Progenitor cell of endocrine pancreas (in vitro differentiated cells): ENCODE results near the gene CDKN1A. TPM values are rescaled to one million over a fixed set of nuclear protein-coding genes. Genes with fewer than 3 reads are reported as not detected.

Experiments
- DNase-seq: peaks from one replicate; pipeline ENCODE4 v3.0.0; 2021; ENCODE audit warnings: low spot score; ENCODE audit not compliant: unreplicated experiment
- H3K27ac Mint-ChIP-seq: 2 replicates; pipeline ENCODE4 v1.8.0; 2021; ENCODE audit warnings: mild to moderate bottlenecking, moderate library complexity, mixed read lengths
- H3K27me3 Mint-ChIP-seq: 2 replicates; pipeline ENCODE4 v1.8.0; 2021; ENCODE audit warnings: mixed read lengths
- H3K36me3 Mint-ChIP-seq: 2 replicates; pipeline ENCODE4 v1.8.0; 2022; ENCODE audit warnings: mixed read lengths; ENCODE audit not compliant: insufficient read depth
- H3K4me1 Mint-ChIP-seq: 2 replicates; pipeline ENCODE4 v1.8.0; 2021; ENCODE audit warnings: low read depth, mixed read lengths
- H3K4me3 Mint-ChIP-seq: 2 replicates; pipeline ENCODE4 v1.8.0; 2021; ENCODE audit warnings: low read depth, mild to moderate bottlenecking, moderate library complexity, mixed read lengths
- H3K9me3 Mint-ChIP-seq: 2 replicates; pipeline ENCODE4 v1.8.0; 2021; ENCODE audit warnings: low read depth, mixed read lengths
- CTCF ChIP-seq: fragments of 200-600 bp; sonication (generic); IDR thresholded peaks from one replicate; pipeline ENCODE4 v1.5.0; 2021; ENCODE audit warnings: antibody characterized with exemption, mild to moderate bottlenecking; ENCODE audit not compliant: unreplicated experiment
- total RNA-seq: library from RNA; stranded (reverse); gene quantifications from 2 replicates; pipeline ENCODE4 v1.2.1, GENCODE V29; 2021

Gene CDKN1A
- total RNA-seq, 1 donor from 2014 or later, result 12.4 TPM

- Mint-ChIP-seq H3K4me1 (no peaks in the 10 kb centered on the region), H3K4me3 (no peak overlapping the region), H3K27ac (no peak overlapping the region), H3K27me3 (peaks cover 35% of the 10 kb centered on the region), H3K9me3 (peaks cover 3% of the 10 kb centered on the region), H3K36me3 (no peaks in the 10 kb centered on the region)
- TF ChIP-seq CTCF, result no peak
- no peak for DNase-seq
Observed at GRCh38 chr6:36700071-36700812, 21.7 kb downstream of the CDKN1A start.

- no peak overlapping the region for H3K4me3 Mint-ChIP-seq
- H3K27ac Mint-ChIP-seq, result no peak overlapping the region
- TF ChIP-seq CTCF, result no peak
- H3K9me3 Mint-ChIP-seq, result peaks cover 3% of the 10 kb centered on the region
- H3K36me3 Mint-ChIP-seq, result no peaks in the 10 kb centered on the region
- H3K27me3 Mint-ChIP-seq, result peaks cover 33% of the 10 kb centered on the region
- no peaks in the 10 kb centered on the region for H3K4me1 Mint-ChIP-seq
- no peak for DNase-seq
Observed at GRCh38 chr6:36700831-36701230, 22.3 kb downstream of the CDKN1A start.

GRCh38 chr6:36701401-36701991, 23.0 kb downstream of the CDKN1A start:
- DNase-seq, result no peak

GRCh38 chr6:36702656-36703055, 24.1 kb downstream of the CDKN1A start:
- Mint-ChIP-seq H3K27ac (no peak overlapping the region), H3K9me3 (no peaks in the 10 kb centered on the region), H3K4me3 (no peak overlapping the region), H3K36me3 (no peaks in the 10 kb centered on the region), H3K27me3 (peaks cover 26% of the 10 kb centered on the region), H3K4me1 (no peaks in the 10 kb centered on the region)
- no peak for TF ChIP-seq CTCF
- DNase-seq, result no peak

More at GRCh38 chr6:36701401-36701991, 23.0 kb downstream of the CDKN1A start:
- no peak overlapping the region for H3K27ac Mint-ChIP-seq
- H3K4me3 Mint-ChIP-seq, result no peak overlapping the region
- no peaks in the 10 kb centered on the region for H3K36me3 Mint-ChIP-seq
- H3K4me1 Mint-ChIP-seq, result no peaks in the 10 kb centered on the region
- peaks cover 3% of the 10 kb centered on the region for H3K9me3 Mint-ChIP-seq
- peaks cover 33% of the 10 kb centered on the region for H3K27me3 Mint-ChIP-seq
- peak; percentile 53 for TF ChIP-seq CTCF

GRCh38 chr6:36703081-36703606, 24.6 kb downstream of the CDKN1A start:
- H3K4me3 Mint-ChIP-seq, result no peak overlapping the region
- no peak for TF ChIP-seq CTCF
- H3K4me1 Mint-ChIP-seq, result no peaks in the 10 kb centered on the region
- DNase-seq, result no peak
- H3K27me3 Mint-ChIP-seq, result peaks cover 26% of the 10 kb centered on the region
- H3K9me3 Mint-ChIP-seq, result no peaks in the 10 kb centered on the region
- no peaks in the 10 kb centered on the region for H3K36me3 Mint-ChIP-seq
- H3K27ac Mint-ChIP-seq, result peak overlapping the region; percentile 71
